Measurements from ENCODE around the gene ADAMTSL2.

DNA sequence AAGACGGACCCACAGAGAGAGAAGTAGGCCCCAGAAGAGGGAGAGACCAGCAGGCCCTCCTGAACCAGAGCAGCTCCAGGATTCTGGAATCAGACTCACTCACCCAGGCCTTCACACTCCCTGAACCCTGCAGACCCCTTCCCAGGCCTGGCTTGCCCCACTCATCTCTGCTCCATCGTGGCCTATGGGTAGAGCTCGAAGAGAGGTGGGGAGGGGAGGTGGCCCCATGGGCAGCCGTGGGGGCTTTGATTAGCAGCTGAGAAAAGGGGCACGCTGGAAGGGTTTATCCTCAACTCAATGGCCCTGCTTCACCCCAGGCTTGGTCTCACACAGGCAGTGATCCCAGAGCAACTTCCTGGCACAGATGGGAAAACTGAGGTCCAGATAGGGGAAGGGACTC, 10.4 kb upstream of the ADAMTSL2 start:
- TF ChIP-seq, protein P1, sequence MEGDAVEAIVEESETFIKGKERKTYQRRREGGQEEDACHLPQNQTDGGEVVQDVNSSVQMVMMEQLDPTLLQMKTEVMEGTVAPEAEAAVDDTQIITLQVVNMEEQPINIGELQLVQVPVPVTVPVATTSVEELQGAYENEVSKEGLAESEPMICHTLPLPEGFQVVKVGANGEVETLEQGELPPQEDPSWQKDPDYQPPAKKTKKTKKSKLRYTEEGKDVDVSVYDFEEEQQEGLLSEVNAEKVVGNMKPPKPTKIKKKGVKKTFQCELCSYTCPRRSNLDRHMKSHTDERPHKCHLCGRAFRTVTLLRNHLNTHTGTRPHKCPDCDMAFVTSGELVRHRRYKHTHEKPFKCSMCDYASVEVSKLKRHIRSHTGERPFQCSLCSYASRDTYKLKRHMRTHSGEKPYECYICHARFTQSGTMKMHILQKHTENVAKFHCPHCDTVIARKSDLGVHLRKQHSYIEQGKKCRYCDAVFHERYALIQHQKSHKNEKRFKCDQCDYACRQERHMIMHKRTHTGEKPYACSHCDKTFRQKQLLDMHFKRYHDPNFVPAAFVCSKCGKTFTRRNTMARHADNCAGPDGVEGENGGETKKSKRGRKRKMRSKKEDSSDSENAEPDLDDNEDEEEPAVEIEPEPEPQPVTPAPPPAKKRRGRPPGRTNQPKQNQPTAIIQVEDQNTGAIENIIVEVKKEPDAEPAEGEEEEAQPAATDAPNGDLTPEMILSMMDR (IDR thresholded peaks at IDR 0.05) = no peak
- no peak for TF ChIP-seq POLR2A (IDR thresholded peaks at IDR 0.05)

Measured in vagina (tissue), 2 donors.